A549 (cell line): ENCODE data around the gene KCNJ9. TPM values are rescaled to one million over a fixed set of nuclear protein-coding genes. Genes with fewer than 3 reads are reported as not detected.

Experiments used
- ATAC-seq, 2 experiments: fragments of 200-7000 bp in 1 of 2; fragments of >200 bp in 1 of 2; cut with Nextera tagmentation in 1 of 2; cut with Tn5 transposase in 1 of 2; 3 replicates each; pipeline versions ENCODE4 v1.8.0 to v1.9.1; 2018 to 2020; ENCODE audit warnings: mild to moderate bottlenecking in 1 of 2, moderate library complexity in 1 of 2
- CTCF ChIA-PET: fragments of 300-600 bp; sonication (Branson Sonifier 250); formaldehyde crosslinking; extraction: SDS; loops from one replicate; lab custom pipeline; 2021; ENCODE audit warnings: antibody characterized with exemption, inconsistent platforms; lab: Yijun Ruan, JAX
- POLR2A ChIA-PET: fragments of 350-600 bp; formaldehyde crosslinking; extraction: SDS; loops from one replicate; lab custom pipeline; 2021; ENCODE audit warnings: antibody characterized with exemption, inconsistent platforms; lab: Yijun Ruan, JAX
- DNase-seq, 2 experiments: peaks; one replicate each; pipeline versions ENCODE4 v3.0.0 to v3.0.0-alpha.2; 2011 to 2016; ENCODE audit warnings: low read depth in 1 of 2, low spot score in 1 of 2
- FAIRE-seq: peaks from 2 replicates; lab custom pipeline; 2011; peaks lifted over from hg19 to GRCh38; lab: Jason Lieb, UNC
- H3K27ac ChIP-seq, 2 experiments: fragments of >200 bp; sonication (Bioruptor Twin); formaldehyde crosslinking; 3 replicates each; pipeline ENCODE4 v1.5.1; 2016 to 2017
- H3K4me1 ChIP-seq: fragments of >200 bp; sonication (Bioruptor Twin); formaldehyde crosslinking; 3 replicates; pipeline ENCODE4 v1.6.1; 2016
- H3K4me2 ChIP-seq: fragments of >200 bp; sonication (Bioruptor Twin); formaldehyde crosslinking; 3 replicates; pipeline ENCODE4 v1.6.1; 2016
- H3K4me3 ChIP-seq: fragments of >200 bp; sonication (Bioruptor Twin); formaldehyde crosslinking; 3 replicates; pipeline ENCODE4 v1.5.1; 2016
- H3K9me3 ChIP-seq: fragments of >200 bp; sonication (Bioruptor Twin); formaldehyde crosslinking; 3 replicates; pipeline ENCODE4 v1.6.1; 2016
- CBX2 ChIP-seq: fragments of 200-600 bp; sonication (generic); IDR thresholded peaks from 2 replicates; pipeline ENCODE4 v1.6.1; 2016; ENCODE audit warnings: low read depth, mild to moderate bottlenecking, borderline replicate concordance
- CHD2 ChIP-seq: fragments of 150-350 bp; IDR thresholded peaks from 2 replicates; pipeline ENCODE4 v1.6.1; 2014; ENCODE audit warnings: low read length; ENCODE audit not compliant: partially characterized antibody
- CHD4 ChIP-seq: fragments of 200-600 bp; sonication (generic); IDR thresholded peaks from 2 replicates; pipeline ENCODE4 v1.6.1; 2016; ENCODE audit warnings: antibody characterized with exemption, mild to moderate bottlenecking, borderline replicate concordance
- E2F6 ChIP-seq: IDR thresholded peaks from 2 replicates; pipeline ENCODE4 v1.6.1; 2012; ENCODE audit warnings: low read depth, borderline replicate concordance
- EP300 ChIP-seq, 2 experiments: fragments of >200 bp; sonication (Bioruptor Twin); formaldehyde crosslinking; IDR thresholded peaks; 2 replicates in 1 of 2; 3 replicates in 1 of 2; pipeline ENCODE4 v1.6.1; 2016 to 2017
- ESRRA ChIP-seq: fragments of 150-350 bp; IDR thresholded peaks from 2 replicates; pipeline ENCODE4 v1.6.1; 2014; ENCODE audit warnings: mild to moderate bottlenecking, low read length, borderline replicate concordance
- FOSB ChIP-seq: fragments of 250-450 bp; sonication (Bioruptor Pico); IDR thresholded peaks from 2 replicates; pipeline ENCODE4 v1.5.0; 2020; ENCODE audit warnings: mild to moderate bottlenecking, moderate library complexity
- GATA3 ChIP-seq: IDR thresholded peaks from 2 replicates; pipeline ENCODE4 v1.6.1; 2012; ENCODE audit warnings: borderline replicate concordance
- HOXB13 ChIP-seq: fragments of 250-450 bp; sonication (Bioruptor Pico); IDR thresholded peaks from 2 replicates; pipeline ENCODE4 v1.5.0; 2020; ENCODE audit warnings: low read depth, mild to moderate bottlenecking, moderate library complexity
- HOXB5 ChIP-seq: fragments of 250-450 bp; sonication (Bioruptor Pico); IDR thresholded peaks from 2 replicates; pipeline ENCODE4 v1.5.0; 2020; ENCODE audit warnings: mild to moderate bottlenecking, moderate library complexity
- KDM1A ChIP-seq: fragments of 200-600 bp; sonication (generic); IDR thresholded peaks from 2 replicates; pipeline ENCODE4 v1.6.1; 2016; ENCODE audit warnings: low read depth, mild to moderate bottlenecking
- MAZ ChIP-seq: fragments of 150-350 bp; IDR thresholded peaks from 2 replicates; pipeline ENCODE4 v1.6.1; 2014; ENCODE audit warnings: antibody characterized with exemption, low read depth, low read length, borderline replicate concordance
- NPAS2 ChIP-seq: fragments of 250-450 bp; sonication (Bioruptor Pico); IDR thresholded peaks from 2 replicates; pipeline ENCODE4 v1.8.0; 2022; ENCODE audit warnings: mild to moderate bottlenecking, moderate library complexity, borderline replicate concordance
- POLR2A ChIP-seq: IDR thresholded peaks from 2 replicates; pipeline ENCODE4 v1.6.1; 2012; ENCODE audit warnings: mild to moderate bottlenecking, low read length
- RAD21 ChIP-seq, 2 experiments: fragments of >200 bp in 1 of 2; sonication (Bioruptor Twin) in 1 of 2; formaldehyde crosslinking in 1 of 2; IDR thresholded peaks in 1 of 2; conservative IDR thresholded peaks in 1 of 2; 2 replicates in 1 of 2; 3 replicates in 1 of 2; pipeline ENCODE4 v1.6.1; 2012 to 2018; ENCODE audit warnings: inconsistent platforms in 1 of 2
- RARB ChIP-seq: fragments of 250-450 bp; sonication (Bioruptor Pico); IDR thresholded peaks from 2 replicates; pipeline ENCODE4 v1.8.0; 2021; ENCODE audit warnings: mild to moderate bottlenecking, moderate library complexity
- RNF2 ChIP-seq: fragments of 200-600 bp; sonication (generic); IDR thresholded peaks from 2 replicates; pipeline ENCODE4 v1.6.1; 2016; ENCODE audit warnings: low read depth, mild to moderate bottlenecking, antibody characterized with exemption, moderate library complexity, borderline replicate concordance
- SREBF2 ChIP-seq: fragments of 450-650 bp; IDR thresholded peaks from 2 replicates; pipeline ENCODE4 v1.6.1; 2014; ENCODE audit warnings: mild to moderate bottlenecking, moderate library complexity
- TFCP2L1 ChIP-seq: fragments of 250-450 bp; sonication (Bioruptor Pico); IDR thresholded peaks from 2 replicates; pipeline ENCODE4 v1.5.0; 2021; ENCODE audit warnings: mild to moderate bottlenecking
- TP53 ChIP-seq: fragments of 250-450 bp; sonication (Bioruptor Pico); IDR thresholded peaks from 2 replicates; pipeline ENCODE4 v1.5.0; 2021; ENCODE audit warnings: mild to moderate bottlenecking, moderate library complexity
- ZNF302 ChIP-seq: fragments of 250-450 bp; sonication (Bioruptor Pico); IDR thresholded peaks from 2 replicates; pipeline ENCODE4 v1.9.0; 2021; ENCODE audit warnings: inconsistent platforms, mild to moderate bottlenecking, moderate library complexity
- WGBS: methylation state at CpG from one replicate; pipeline ENCODE4 v1.1.6; 2017; ENCODE audit errors: missing lambda C conversion rate; 5-methylcytosine and 5-hydroxymethylcytosine counted together
- polyA plus RNA-seq, 4 experiments: library from polyadenylated mRNA; depleted of rRNA in 3 of 4; stranded (reverse); fragments of >200 nt; fragmentation: RNase III in 1 of 4; extraction: RNeasy Plus Mini Kit Qiagen cat#74134 plus additional on column Dnase treatment in 1 of 4; gene quantifications; 2 replicates in 3 of 4; 3 replicates in 1 of 4; pipeline ENCODE4 v1.2.3, GENCODE V29; 2011 to 2017
- TF ChIP-seq, protein P1 (sequence below): fragments of 250-450 bp; sonication (Bioruptor Pico); IDR thresholded peaks from 2 replicates; pipeline ENCODE4 v1.5.0; 2020; ENCODE audit warnings: low read depth, mild to moderate bottlenecking, moderate library complexity
- TF ChIP-seq, protein P2 (sequence below): fragments of 200-600 bp; sonication (generic); IDR thresholded peaks from 2 replicates; pipeline ENCODE4 v1.6.1; 2016; ENCODE audit warnings: antibody characterized with exemption, mild to moderate bottlenecking, moderate library complexity
- TF ChIP-seq, protein P3 (sequence below): fragments of 450-650 bp; IDR thresholded peaks from 2 replicates; pipeline ENCODE4 v1.6.1; 2014; ENCODE audit warnings: antibody characterized with exemption
- TF ChIP-seq, protein P4 (sequence below): IDR thresholded peaks from 2 replicates; pipeline ENCODE4 v1.6.1; 2012

Gene KCNJ9
- polyA plus RNA-seq, 2 of the 4 experiments (the other 2 are of a cell fraction) = not detected

- no peak for TF ChIP-seq E2F6
- TF ChIP-seq RARB (CRISPR knock-in tag) = no peak
- TF ChIP-seq CHD4 = no peak
- TF ChIP-seq TFCP2L1 = no peak
- TF ChIP-seq RNF2 = no peak
- TF ChIP-seq POLR2A = no peak
- TF ChIP-seq, protein P1, sequence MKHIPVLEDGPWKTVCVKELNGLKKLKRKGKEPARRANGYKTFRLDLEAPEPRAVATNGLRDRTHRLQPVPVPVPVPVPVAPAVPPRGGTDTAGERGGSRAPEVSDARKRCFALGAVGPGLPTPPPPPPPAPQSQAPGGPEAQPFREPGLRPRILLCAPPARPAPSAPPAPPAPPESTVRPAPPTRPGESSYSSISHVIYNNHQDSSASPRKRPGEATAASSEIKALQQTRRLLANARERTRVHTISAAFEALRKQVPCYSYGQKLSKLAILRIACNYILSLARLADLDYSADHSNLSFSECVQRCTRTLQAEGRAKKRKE (CRISPR knock-in tag) = no peak
- TF ChIP-seq CHD2 = no peak
- TF ChIP-seq ZNF302 = no peak
- TF ChIP-seq GATA3 = no peak
- TF ChIP-seq KDM1A = no peak
- TF ChIP-seq FOSB (CRISPR knock-in tag) = no peak
- ChIA-PET POLR2A (no interaction called here), CTCF (interaction anchor here (1.2 to 2.0 kb wide), 2 partner anchors 19 to 36 kb away, joined by 3 to 9 read pairs; no protein-coding TSS in a partner anchor)
- Histone ChIP-seq H3K9me3 (no peaks in the 10 kb centered on the region), H3K4me1 (peaks cover 1% of the 10 kb centered on the region; the same call in 2 of the 3 replicates), H3K4me3 (no peak overlapping the region), H3K4me2 (no peak overlapping the region), H3K27ac (0 out of 6 replicates have a peak overlapping the region, but pooled peaks of 1 of the 2 experiments have one; percentile 19)
- FAIRE-seq (no peak), ATAC-seq (no peak), DNase-seq (no peak)
- 84% methylated on average over 22 of the region's 22 CpGs for WGBS
Observed at GRCh38 chr1:160136121-160136925, 55.0 kb downstream of the KCNJ9 start.

DNA sequence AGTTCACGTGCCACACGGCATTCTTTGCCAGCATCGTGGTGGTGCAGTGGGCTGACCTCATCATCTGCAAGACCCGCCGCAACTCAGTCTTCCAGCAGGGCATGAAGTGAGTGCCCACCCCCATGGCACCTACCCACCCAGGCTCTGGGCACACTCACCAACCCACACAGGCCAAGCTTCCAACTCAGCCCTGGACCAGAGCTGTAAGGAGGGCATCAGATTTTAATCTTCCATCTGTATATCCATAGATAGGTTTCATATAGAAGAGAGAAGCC is 55.5 kb downstream of the KCNJ9 start:
- Histone ChIP-seq H3K4me3 (no peak overlapping the region), H3K9me3 (no peaks in the 10 kb centered on the region), H3K27ac (0 out of 6 replicates have a peak overlapping the region, but pooled peaks of 1 of the 2 experiments have one; percentile 19), H3K4me1 (no peaks in the 10 kb centered on the region), H3K4me2 (no peak overlapping the region)
- TF ChIP-seq, protein P2, sequence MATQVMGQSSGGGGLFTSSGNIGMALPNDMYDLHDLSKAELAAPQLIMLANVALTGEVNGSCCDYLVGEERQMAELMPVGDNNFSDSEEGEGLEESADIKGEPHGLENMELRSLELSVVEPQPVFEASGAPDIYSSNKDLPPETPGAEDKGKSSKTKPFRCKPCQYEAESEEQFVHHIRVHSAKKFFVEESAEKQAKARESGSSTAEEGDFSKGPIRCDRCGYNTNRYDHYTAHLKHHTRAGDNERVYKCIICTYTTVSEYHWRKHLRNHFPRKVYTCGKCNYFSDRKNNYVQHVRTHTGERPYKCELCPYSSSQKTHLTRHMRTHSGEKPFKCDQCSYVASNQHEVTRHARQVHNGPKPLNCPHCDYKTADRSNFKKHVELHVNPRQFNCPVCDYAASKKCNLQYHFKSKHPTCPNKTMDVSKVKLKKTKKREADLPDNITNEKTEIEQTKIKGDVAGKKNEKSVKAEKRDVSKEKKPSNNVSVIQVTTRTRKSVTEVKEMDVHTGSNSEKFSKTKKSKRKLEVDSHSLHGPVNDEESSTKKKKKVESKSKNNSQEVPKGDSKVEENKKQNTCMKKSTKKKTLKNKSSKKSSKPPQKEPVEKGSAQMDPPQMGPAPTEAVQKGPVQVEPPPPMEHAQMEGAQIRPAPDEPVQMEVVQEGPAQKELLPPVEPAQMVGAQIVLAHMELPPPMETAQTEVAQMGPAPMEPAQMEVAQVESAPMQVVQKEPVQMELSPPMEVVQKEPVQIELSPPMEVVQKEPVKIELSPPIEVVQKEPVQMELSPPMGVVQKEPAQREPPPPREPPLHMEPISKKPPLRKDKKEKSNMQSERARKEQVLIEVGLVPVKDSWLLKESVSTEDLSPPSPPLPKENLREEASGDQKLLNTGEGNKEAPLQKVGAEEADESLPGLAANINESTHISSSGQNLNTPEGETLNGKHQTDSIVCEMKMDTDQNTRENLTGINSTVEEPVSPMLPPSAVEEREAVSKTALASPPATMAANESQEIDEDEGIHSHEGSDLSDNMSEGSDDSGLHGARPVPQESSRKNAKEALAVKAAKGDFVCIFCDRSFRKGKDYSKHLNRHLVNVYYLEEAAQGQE = no peak
- TF ChIP-seq TP53 (no peak), KDM1A (no peak), HOXB13 (CRISPR knock-in tag) (no peak), TFCP2L1 (no peak), MAZ (no peak), CBX2 (no peak), ESRRA (no peak), EP300 (IDR thresholded peaks at IDR 0.05) (no peak), NPAS2 (no peak), RAD21 (conservative IDR thresholded peaks at IDR 0.05 in 1 of 2, IDR thresholded peaks at IDR 0.05 in 1 of 2) (no peak), HOXB5 (CRISPR knock-in tag) (no peak), FOSB (CRISPR knock-in tag) (no peak), SREBF2 (no peak)
- TF ChIP-seq, protein P3, sequence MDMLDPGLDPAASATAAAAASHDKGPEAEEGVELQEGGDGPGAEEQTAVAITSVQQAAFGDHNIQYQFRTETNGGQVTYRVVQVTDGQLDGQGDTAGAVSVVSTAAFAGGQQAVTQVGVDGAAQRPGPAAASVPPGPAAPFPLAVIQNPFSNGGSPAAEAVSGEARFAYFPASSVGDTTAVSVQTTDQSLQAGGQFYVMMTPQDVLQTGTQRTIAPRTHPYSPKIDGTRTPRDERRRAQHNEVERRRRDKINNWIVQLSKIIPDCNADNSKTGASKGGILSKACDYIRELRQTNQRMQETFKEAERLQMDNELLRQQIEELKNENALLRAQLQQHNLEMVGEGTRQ = no peak
- TF ChIP-seq, protein P4, sequence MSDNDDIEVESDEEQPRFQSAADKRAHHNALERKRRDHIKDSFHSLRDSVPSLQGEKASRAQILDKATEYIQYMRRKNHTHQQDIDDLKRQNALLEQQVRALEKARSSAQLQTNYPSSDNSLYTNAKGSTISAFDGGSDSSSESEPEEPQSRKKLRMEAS = no peak
- FAIRE-seq = no peak
- 90% methylated on average over 5 of the region's 5 CpGs for WGBS
- ChIA-PET CTCF (interaction anchor here (1.2 to 2.0 kb wide), 2 partner anchors 20 to 36 kb away, joined by 3 to 9 read pairs; no protein-coding TSS in a partner anchor), POLR2A (no interaction called here)
- no peak for DNase-seq
- ATAC-seq = no peak
